NCI-H1694 treated with DMSO at 0.1 percent for 48 hours (cell line): ENCODE measurements around the gene SLC25A28.
"Not testable (repeated sequence)": the region's sequence is repeated elsewhere in the genome, so short reads cannot be mapped to it uniquely, and the experiment has no call there.

Experiments used
- DNase-seq: peaks from one replicate; lab custom pipeline; 2025; lab: John Stamatoyannopoulos, UW

SLC25A28 gene

DNA sequence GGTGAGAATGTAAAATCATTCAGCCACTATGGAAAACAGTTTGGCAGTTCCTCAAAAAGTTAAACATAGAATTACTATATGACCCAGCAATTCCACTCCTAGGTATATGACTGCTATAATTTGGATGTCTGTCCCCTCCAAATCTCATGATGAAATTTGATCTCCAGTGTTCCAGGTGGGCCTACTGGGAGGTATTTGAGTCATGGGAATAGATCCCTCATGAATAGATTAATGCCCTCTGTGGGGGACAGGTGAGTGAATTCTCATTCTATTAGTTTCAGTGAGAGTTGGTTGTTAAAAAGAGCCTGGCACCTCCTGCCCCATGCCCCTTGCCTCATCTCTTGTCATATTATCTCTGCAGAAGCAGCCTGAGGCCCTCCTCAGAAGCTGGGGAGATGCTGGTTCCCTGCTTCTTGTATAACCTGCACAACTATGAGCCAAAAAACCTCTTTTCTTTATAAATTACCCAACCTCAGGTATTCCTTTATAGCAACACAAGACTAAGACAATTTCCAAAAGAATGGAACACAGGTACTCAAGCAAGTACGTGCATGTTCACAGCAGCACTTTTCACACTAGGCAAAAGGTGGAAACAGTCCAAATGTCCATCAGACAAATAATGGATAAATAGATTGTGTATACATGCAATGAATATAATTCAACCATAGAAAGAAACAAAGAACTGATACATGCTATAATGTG lies 8.8 kb upstream of the SLC25A28 start:
- no peak for DNase-seq

GRCh38 chr10:99625124-99625523 lies 4.9 kb upstream of the SLC25A28 start:
- not testable (repeated sequence) for DNase-seq

DNA sequence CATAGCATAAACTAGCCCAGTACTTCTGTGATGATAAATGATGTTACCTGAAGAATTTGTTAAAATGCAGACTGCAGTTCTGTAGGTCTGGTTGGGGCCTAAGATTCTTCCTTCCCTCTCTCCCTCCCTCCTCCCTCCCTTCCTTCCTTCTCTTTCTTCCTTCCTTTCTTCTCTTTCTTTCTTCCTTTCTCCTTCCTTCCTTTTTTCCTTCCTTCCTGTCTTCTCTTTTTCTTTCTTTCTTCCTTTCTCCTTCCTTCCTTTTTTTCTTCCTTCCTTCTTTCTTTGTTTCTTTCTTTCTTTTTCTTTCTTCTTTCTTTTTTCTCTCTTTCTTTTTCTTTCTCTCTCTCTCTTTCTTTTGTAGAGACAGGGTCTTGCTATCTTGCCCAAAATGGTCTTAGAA lies 3.7 kb upstream of the SLC25A28 start:
- DNase-seq = no peak

DNA sequence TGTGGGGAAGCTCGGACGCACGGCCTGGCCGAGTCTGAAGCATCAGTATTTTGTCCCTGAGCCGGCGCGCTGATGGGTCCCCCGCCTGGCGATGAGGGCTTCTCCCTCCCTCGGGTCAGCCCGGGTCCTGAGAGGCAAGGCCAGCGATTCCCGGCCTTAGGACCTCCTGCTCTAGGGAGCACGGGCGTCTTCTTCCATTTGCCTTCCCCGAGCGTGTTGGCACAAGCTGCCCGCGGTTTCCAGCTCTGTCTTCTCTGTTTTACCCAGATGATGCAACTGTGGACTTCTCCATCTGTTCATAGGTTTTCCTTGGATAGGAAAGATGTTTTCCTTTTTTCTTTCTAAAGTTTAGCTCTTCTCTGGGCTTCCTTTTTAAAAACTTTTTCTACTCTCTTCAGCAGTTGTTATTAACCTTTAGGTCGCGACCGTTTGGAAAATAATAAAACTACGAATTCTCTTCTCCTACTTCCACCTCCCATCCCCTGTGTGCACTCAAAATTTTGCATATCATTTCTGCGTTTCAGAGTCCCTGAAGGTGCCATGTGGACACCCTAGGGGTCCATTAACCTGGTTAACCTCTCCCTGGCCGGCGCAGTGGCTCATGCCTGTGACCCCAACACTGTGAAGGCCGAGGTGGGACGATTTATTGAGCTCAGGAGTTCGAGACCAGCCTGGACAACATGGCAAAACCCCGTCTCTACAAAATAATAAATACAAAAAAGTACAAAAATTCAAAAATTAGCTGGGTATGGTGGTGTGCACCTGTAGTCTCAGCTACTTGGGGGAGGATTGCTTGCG lies 1.4 kb upstream of the SLC25A28 start:
- peak; percentile 45 for DNase-seq

GRCh38 chr10:99620711-99621453 lies 643 bp upstream of the SLC25A28 start:
- peak; percentile 70 for DNase-seq

DNA sequence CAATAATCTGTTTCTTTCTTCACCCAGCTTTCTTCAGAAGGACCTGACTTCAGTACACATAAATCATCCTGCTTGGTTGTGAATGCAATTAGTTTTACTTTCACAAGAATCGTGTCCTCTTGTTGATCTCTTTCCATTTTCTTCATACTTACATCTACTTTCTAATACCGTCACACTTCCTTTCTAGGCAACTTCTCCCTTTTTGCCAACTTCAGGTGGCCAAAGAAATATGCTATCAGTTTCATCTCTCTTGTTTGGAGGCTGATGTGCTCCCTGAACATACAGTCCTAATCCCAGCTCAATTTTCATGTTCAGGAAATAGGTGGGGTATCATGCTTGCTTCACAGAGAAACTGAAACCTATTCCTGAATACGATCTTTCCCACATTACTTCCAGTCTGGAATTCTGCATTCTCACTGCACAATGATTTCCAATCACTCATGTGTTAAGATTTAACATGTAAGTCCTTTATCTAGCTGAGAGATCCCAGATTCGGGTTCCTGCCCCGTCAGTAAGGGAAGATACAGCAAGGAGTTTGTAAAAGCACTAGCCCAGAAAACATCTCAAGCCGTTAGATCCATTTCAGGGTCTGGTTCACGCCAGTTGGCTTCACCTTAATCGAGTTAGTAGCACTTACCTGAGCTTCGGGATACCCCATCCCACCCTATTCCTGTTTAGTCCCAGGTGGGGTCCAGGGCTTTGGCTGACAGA lies 994 bp downstream of the SLC25A28 start:
- no peak for DNase-seq

GRCh38 chr10:99617696-99618095 lies 2.5 kb downstream of the SLC25A28 start:
- no peak for DNase-seq

DNA sequence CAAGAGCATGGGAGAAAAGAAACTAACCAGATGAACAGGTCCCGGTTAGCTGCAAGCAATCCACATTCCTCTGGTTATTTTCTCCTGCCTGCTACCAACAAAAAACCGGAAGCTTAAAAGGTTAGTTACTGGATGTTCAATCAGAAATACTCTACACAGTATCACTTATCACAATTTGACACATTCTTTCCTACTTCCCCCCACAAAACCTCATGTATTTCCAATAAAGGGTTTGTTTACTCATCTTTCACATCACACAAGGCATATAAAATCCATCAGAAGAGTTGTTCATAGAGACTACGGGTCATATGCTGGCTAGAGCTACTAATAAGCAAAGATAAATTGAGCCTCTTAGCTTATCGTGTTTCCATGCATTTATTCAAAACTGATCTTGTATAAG lies 4.8 kb downstream of the SLC25A28 start:
- no peak for DNase-seq

DNA sequence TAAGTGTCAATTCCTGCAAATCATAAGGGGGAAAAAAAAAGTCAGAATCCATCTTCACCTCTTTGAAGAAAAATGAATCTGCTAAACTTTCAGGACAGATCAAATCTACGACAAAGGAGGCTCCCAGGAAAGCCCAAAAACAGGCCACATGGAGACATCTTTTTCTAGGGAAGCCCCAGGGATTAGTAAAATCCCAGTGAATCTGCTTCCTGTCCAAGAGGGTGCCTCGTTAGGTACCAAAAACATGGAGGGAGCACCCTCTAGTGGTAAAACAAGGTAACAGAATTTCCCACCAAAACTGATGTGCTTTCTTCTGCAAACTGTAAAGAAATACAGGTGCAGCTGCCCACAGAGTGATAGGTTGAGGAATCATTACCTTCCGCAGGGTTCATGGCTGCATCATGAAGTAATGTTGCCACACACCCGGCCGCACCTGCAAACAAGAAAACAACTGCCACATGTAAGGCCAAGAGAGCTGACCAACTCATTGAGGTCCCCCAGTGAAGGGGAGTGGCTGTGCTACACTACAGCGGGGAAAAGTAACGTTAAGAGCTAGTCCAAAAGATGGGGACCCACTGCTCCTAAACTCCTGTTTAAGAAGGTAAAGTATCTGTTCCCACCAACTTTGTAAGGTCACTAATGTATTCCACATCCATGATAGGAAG lies 7.9 kb downstream of the SLC25A28 start:
- peak; percentile 60 for DNase-seq

GRCh38 chr10:99611326-99611725 lies 8.9 kb downstream of the SLC25A28 start:
- DNase-seq = no peak

DNA sequence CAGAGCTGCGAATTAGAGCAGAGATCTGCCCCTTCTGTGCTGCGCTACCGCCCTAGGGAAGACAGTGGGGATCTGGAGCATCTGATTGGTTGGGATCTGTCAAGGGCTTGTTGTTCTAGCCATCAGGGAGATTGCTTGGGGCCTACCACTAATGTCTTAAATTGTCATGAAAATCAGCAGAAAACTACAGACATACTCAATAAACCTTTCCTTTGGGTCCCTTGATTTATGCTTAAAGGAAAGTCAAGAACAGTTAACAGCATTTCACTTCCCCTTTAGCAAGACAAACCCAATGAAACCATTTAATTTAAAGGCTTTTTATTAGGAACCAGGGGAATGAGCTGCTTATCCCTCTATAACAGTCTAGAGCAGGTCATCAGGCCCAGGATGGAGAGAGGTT lies 10.0 kb downstream of the SLC25A28 start:
- no peak for DNase-seq

DNA sequence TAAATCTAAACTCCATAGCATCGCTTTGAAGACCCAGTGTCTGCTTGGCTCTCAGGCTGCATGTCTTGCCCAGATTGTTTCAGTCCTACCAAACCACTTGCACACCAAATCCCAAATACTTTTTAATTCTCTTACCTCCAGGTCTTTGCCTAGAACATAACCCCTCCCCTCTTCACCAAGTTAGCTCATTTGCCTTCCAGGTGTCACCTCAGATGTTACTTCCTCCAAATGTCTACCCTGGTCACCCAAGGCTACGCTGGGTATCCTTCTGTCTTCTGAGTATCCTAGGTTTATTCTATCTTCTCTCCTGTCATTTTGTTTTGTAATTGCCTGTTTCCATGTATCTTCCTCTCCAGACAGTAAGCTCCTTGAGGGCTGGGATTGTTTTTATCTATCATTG lies 11.1 kb downstream of the SLC25A28 start:
- no peak for DNase-seq

- no peak for DNase-seq
Measured at GRCh38 chr10:99605351-99605750, 14.9 kb downstream of the SLC25A28 start.

- no peak for DNase-seq
Measured at GRCh38 chr10:99604862-99605261, 15.4 kb downstream of the SLC25A28 start.

DNA sequence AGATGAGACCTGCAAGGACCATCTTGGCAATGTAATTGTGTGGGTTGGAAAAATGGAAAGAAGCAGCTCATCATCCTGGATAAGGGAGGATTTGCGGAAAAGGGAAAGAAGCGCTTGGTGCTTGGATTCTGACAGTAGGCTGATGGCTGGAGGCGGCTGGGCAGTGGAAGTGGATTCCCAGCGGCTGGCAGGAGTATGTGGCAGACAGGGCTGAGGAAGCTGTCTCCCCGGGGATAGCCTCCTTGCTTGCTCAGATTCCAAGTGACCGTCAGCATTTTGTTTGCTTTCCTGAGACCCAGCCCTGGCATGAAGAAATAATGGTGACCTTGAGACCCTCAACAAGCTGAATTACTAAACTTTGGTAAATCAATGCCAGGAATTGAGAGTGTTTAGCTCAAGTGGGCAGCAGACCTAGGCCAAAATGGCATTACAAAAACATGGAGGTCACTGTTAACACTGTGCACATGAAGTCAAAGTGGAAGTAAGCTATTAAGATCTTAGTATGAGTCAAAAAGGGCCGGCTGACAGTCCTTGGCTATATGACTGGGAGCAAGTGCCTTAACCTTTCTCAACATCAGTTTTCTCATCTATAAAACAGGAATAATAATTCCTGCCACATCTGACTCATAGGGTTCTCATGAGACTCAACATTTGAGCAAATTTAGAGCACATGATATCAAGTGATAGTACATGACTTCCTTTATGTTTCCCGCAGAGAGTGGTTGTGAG lies 21.3 kb downstream of the SLC25A28 start:
- DNase-seq = no peak

GRCh38 chr10:99598011-99598410 lies 22.2 kb downstream of the SLC25A28 start:
- DNase-seq = no peak

GRCh38 chr10:99596708-99597107 lies 23.5 kb downstream of the SLC25A28 start:
- DNase-seq = not testable (repeated sequence)

- no peak for DNase-seq
Measured at GRCh38 chr10:99595770-99596465, 24.3 kb downstream of the SLC25A28 start.

- DNase-seq = no peak
Measured at GRCh38 chr10:99595236-99595635, 25.0 kb downstream of the SLC25A28 start.

DNA sequence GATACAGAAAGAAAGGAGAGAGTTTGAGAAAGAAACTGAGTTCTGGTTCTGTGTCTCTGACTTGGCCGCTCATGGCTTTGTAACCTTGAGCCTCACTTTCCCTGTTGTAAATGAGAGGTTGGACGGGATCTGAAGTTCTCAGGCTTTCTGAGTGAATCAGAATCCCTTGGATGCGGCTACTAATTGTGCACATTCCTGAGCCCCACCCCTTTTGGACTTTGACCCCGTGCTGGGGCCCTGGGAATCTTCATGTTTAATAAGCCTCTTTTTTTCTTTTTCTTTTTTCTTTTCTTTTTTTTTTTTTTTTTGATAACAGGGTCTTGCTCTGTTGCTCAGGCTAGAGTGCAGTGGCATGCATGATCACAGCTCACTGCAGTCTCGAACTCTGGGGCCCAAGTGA lies 26.9 kb downstream of the SLC25A28 start:
- no peak for DNase-seq
